Cardiac fibroblast (primary cell): ENCODE data around the gene TNFRSF21.
"Not testable (repeated sequence)": the region's sequence is repeated elsewhere in the genome, so short reads cannot be mapped to it uniquely, and the experiment has no call there.

Experiments
- DNase-seq, 2 donors: peaks; one replicate each; pipeline versions ENCODE4 v3.0.0 to v3.0.0-alpha.2; 2010; ENCODE audit warnings: low read depth in 2 of 2
- H3K4me3 ChIP-seq, 2 donors: replicated peaks in 1 of 2; 1 replicate in 1 of 2; 2 replicates in 1 of 2; pipeline ENCODE4 v1.5.1; 2011; ENCODE audit warnings: low read depth in 2 of 2, low read length in 2 of 2, mild to moderate bottlenecking in 2 of 2, moderate library complexity in 1 of 2
- CTCF ChIP-seq: IDR thresholded peaks from one replicate; pipeline ENCODE4 v1.5.1; 2011; ENCODE audit warnings: low read depth, mild to moderate bottlenecking, low read length, inconsistent platforms

TNFRSF21 gene

GRCh38 chr6:47278545-47278944, 31.2 kb downstream of the TNFRSF21 start:
- DNase-seq, result peak; percentile 63 to 72
- TF ChIP-seq CTCF, result no peak
- no peak overlapping the region for H3K4me3 ChIP-seq

- H3K4me3 ChIP-seq, result no peak overlapping the region
- TF ChIP-seq CTCF, result no peak
- no peak for DNase-seq
These were observed 32.0 kb downstream of the TNFRSF21 start for GRCh38 chr6:47277702-47278101.

GRCh38 chr6:47276377-47276776, 33.3 kb downstream of the TNFRSF21 start:
- H3K4me3 ChIP-seq, result no peak overlapping the region
- no peak for TF ChIP-seq CTCF

GRCh38 chr6:47275640-47276039, 34.1 kb downstream of the TNFRSF21 start:
- no peak for TF ChIP-seq CTCF
- DNase-seq, result no peak
- no peak overlapping the region for H3K4me3 ChIP-seq

More at GRCh38 chr6:47276377-47276776, 33.3 kb downstream of the TNFRSF21 start:
- no peak for DNase-seq

- H3K4me3 ChIP-seq, DNase-seq: not testable (repeated sequence)
These were observed 34.6 kb downstream of the TNFRSF21 start for GRCh38 chr6:47275132-47275531.

GRCh38 chr6:47268572-47269187, 41.0 kb downstream of the TNFRSF21 start:
- TF ChIP-seq CTCF, result no peak
- H3K4me3 ChIP-seq, result no peak overlapping the region
- DNase-seq, result no peak

GRCh38 chr6:47267301-47267700, 42.4 kb downstream of the TNFRSF21 start:
- no peak overlapping the region for H3K4me3 ChIP-seq
- TF ChIP-seq CTCF, result no peak
- no peak for DNase-seq
